SK-N-SH (cell line): ENCODE measurements around the gene CDH16. TPM values are rescaled to one million over a fixed set of nuclear protein-coding genes. Genes with fewer than 3 reads are reported as not detected.

Experiments used
- CTCF ChIA-PET: fragments of 300-600, 350-600 bp; formaldehyde crosslinking; extraction: SDS; loops from one replicate; lab custom pipeline; 2021; lab: Yijun Ruan, JAX
- POLR2A ChIA-PET: fragments of 350-600 bp; sonication (Branson Sonifier 250); formaldehyde crosslinking; extraction: SDS; loops from one replicate; lab custom pipeline; 2020; ENCODE audit warnings: antibody characterized with exemption, inconsistent platforms; lab: Yijun Ruan, JAX
- DNase-seq: peaks from one replicate; pipeline ENCODE4 v3.0.0; 2012
- H2AFZ ChIP-seq: fragments of 200-600 bp; sonication (generic); 2 replicates; pipeline ENCODE4 v1.8.1; 2016; ENCODE audit warnings: antibody characterized with exemption, mild to moderate bottlenecking, low read depth
- H3F3A ChIP-seq: fragments of 200-600 bp; sonication (generic); replicated peaks from 2 replicates; pipeline ENCODE3; 2016; ENCODE audit warnings: antibody characterized with exemption, mild to moderate bottlenecking; ENCODE audit not compliant: insufficient read depth
- H3K27ac ChIP-seq, 2 experiments: fragments of 200-500 bp in 1 of 2; fragments of 200-600 bp in 1 of 2; sonication (Bioruptor generic) in 1 of 2; sonication (generic), shearing (Covaris generic) in 1 of 2; 2 replicates each; pipeline versions ENCODE4 v1.5.1 to v1.6.1; 2014 to 2016; ENCODE audit warnings: low read depth in 2 of 2, inconsistent platforms in 1 of 2, low read length in 1 of 2, mild to moderate bottlenecking in 1 of 2, mixed read lengths in 1 of 2
- H3K27me3 ChIP-seq: fragments of 200-600 bp; sonication (generic), shearing (Covaris generic); 2 replicates; pipeline ENCODE4 v1.6.1; 2016; ENCODE audit warnings: mixed run types; ENCODE audit not compliant: insufficient read depth
- H3K36me3 ChIP-seq, 2 experiments: fragments of 200-500 bp in 1 of 2; fragments of 200-600 bp in 1 of 2; sonication (Bioruptor generic) in 1 of 2; sonication (generic) in 1 of 2; replicated peaks in 1 of 2; 2 replicates each; pipeline versions ENCODE3 to v1.5.1; 2014 to 2016; ENCODE audit warnings: low read length in 1 of 2, mild to moderate bottlenecking in 1 of 2; ENCODE audit not compliant: insufficient read depth in 2 of 2, control insufficient read depth in 1 of 2
- H3K4me1 ChIP-seq, 2 experiments: fragments of 200-500 bp in 1 of 2; fragments of 200-600 bp in 1 of 2; sonication (Bioruptor generic) in 1 of 2; sonication (generic), shearing (Covaris generic) in 1 of 2; 2 replicates each; pipeline versions ENCODE4 v1.5.1 to v1.6.1; 2014 to 2016; ENCODE audit warnings: low read depth in 1 of 2, low read length in 1 of 2, mixed run types in 1 of 2; ENCODE audit not compliant: insufficient read depth in 2 of 2, control insufficient read depth in 1 of 2
- H3K4me2 ChIP-seq: fragments of 200-600 bp; sonication (generic), shearing (Covaris generic); 2 replicates; pipeline ENCODE4 v1.6.1; 2017; ENCODE audit warnings: mixed run types
- H3K4me3 ChIP-seq, 2 experiments: fragments of 200-500 bp in 1 of 2; fragments of 200-600 bp in 1 of 2; sonication (Bioruptor generic) in 1 of 2; sonication (generic), shearing (Covaris generic) in 1 of 2; 2 replicates each; pipeline versions ENCODE4 v1.5.1 to v1.8.1; 2014 to 2016; ENCODE audit warnings: low read depth in 2 of 2, inconsistent platforms in 1 of 2, low read length in 1 of 2, mild to moderate bottlenecking in 1 of 2, mixed read lengths in 1 of 2, moderate library complexity in 1 of 2
- H3K79me2 ChIP-seq: fragments of 200-600 bp; sonication (generic); 2 replicates; pipeline ENCODE4 v1.8.1; 2017; ENCODE audit warnings: mild to moderate bottlenecking; ENCODE audit not compliant: insufficient read depth
- H3K9ac ChIP-seq: fragments of 200-600 bp; sonication (generic); 2 replicates; pipeline ENCODE4 v1.6.1; 2017; ENCODE audit warnings: mixed run types
- H3K9me2 ChIP-seq: fragments of 200-600 bp; sonication (generic); 2 replicates; pipeline ENCODE4 v1.6.1; 2017; ENCODE audit warnings: mixed run types
- H3K9me3 ChIP-seq: fragments of 200-600 bp; sonication (generic); 2 replicates; pipeline ENCODE4 v1.6.1; 2017; ENCODE audit warnings: mixed run types, mild to moderate bottlenecking, moderate library complexity
- H4K20me1 ChIP-seq: fragments of 200-600 bp; sonication (generic); 2 replicates; pipeline ENCODE4 v1.6.1; 2017; ENCODE audit warnings: mild to moderate bottlenecking, mixed run types; ENCODE audit not compliant: insufficient read depth
- CTCF ChIP-seq: fragments of 200-600 bp; sonication (generic); IDR thresholded peaks from 2 replicates; pipeline ENCODE4 v1.6.1; 2017; ENCODE audit warnings: antibody characterized with exemption, mild to moderate bottlenecking, moderate library complexity
- EP300 ChIP-seq, 2 experiments: IDR thresholded peaks; 2 replicates each; pipeline versions ENCODE4 v1.4.0 to v1.6.1; 2012; ENCODE audit warnings: borderline replicate concordance in 1 of 2, low read depth in 1 of 2, low read length in 1 of 2
- FOSL2 ChIP-seq: IDR thresholded peaks from 2 replicates; pipeline ENCODE4 v1.4.0; 2012; ENCODE audit warnings: low read depth, mild to moderate bottlenecking, moderate library complexity, borderline replicate concordance
- GATA2 ChIP-seq: sonication (generic); formaldehyde crosslinking; IDR thresholded peaks from 2 replicates; pipeline ENCODE4 v1.5.0; 2020; ENCODE audit warnings: mild to moderate bottlenecking, missing genetic modification reagents
- IRF3 ChIP-seq: fragments of 150-350 bp; IDR thresholded peaks from 2 replicates; pipeline ENCODE4 v1.6.1; 2016; ENCODE audit warnings: mild to moderate bottlenecking, low read depth, low read length
- JUND ChIP-seq: IDR thresholded peaks from 2 replicates; pipeline ENCODE4 v1.4.0; 2012
- MAX ChIP-seq: IDR thresholded peaks from 2 replicates; pipeline ENCODE4 v1.4.0; 2012; ENCODE audit warnings: low read depth
- MEF2A ChIP-seq: IDR thresholded peaks from 2 replicates; pipeline ENCODE4 v1.4.0; 2012; ENCODE audit warnings: low read depth, borderline replicate concordance
- MXI1 ChIP-seq: IDR thresholded peaks from 2 replicates; pipeline ENCODE4 v1.6.1; 2012; ENCODE audit warnings: mild to moderate bottlenecking, low read depth, low read length, improper control_type of control experiment
- NRF1 ChIP-seq: IDR thresholded peaks from 2 replicates; pipeline ENCODE4 v1.6.1; 2012; ENCODE audit warnings: low read depth, mild to moderate bottlenecking, low read length
- PBX3 ChIP-seq: IDR thresholded peaks from 2 replicates; pipeline ENCODE4; 2012
- POLR2AphosphoS5 ChIP-seq: IDR thresholded peaks from 2 replicates; pipeline ENCODE4 v1.6.1; 2012; ENCODE audit warnings: low read depth, low read length
- RAD21 ChIP-seq: IDR thresholded peaks from 2 replicates; pipeline ENCODE4 v1.6.1; 2012; ENCODE audit warnings: mild to moderate bottlenecking, low read length
- RCOR1 ChIP-seq: fragments of 150-350 bp; IDR thresholded peaks from 2 replicates; pipeline ENCODE4 v1.6.1; 2017; ENCODE audit warnings: antibody characterized with exemption, low read length
- RFX5 ChIP-seq: IDR thresholded peaks from 2 replicates; pipeline ENCODE4 v1.6.1; 2012; ENCODE audit warnings: mild to moderate bottlenecking, improper control_type of control experiment, low read length
- TEAD4 ChIP-seq: IDR thresholded peaks from 2 replicates; pipeline ENCODE4 v1.4.0; 2012; ENCODE audit warnings: mild to moderate bottlenecking, borderline replicate concordance; ENCODE audit not compliant: insufficient read depth
- YY1 ChIP-seq: IDR thresholded peaks from 2 replicates; pipeline ENCODE4 v1.4.0; 2012; ENCODE audit warnings: low read depth, mild to moderate bottlenecking
- WGBS: methylation state at CpG from one replicate; pipeline ENCODE4 v1.1.6; 2017; ENCODE audit warnings: low lambda C conversion rate; 5-methylcytosine and 5-hydroxymethylcytosine counted together
- polyA plus RNA-seq, 3 experiments: library from polyadenylated mRNA; depleted of rRNA; stranded (reverse); fragments of >200 nt; gene quantifications; 2 replicates each; pipeline ENCODE4 v1.2.3, GENCODE V29; 2012

CDH16 gene
- polyA plus RNA-seq, 1 of the 3 experiments (the other 2 are of a cell fraction), result not detected

- POLR2A ChIA-PET, result no interaction called here
- CTCF ChIA-PET, result interaction anchor here (1.5 to 13.6 kb wide), 3 partner anchors 20 to 33 kb away, joined by 5 to 174 read pairs (median 5); no protein-coding TSS in a partner anchor
- H2AFZ ChIP-seq, result no peak overlapping the region
- H3K9me3 ChIP-seq, result no peaks in the 10 kb centered on the region
- H3K4me2 ChIP-seq, result no peak overlapping the region
- H3K4me3 ChIP-seq, result no peak overlapping the region
- TF ChIP-seq JUND (no peak), FOSL2 (no peak), YY1 (no peak), RAD21 (no peak), RFX5 (no peak), POLR2AphosphoS5 (no peak), MXI1 (no peak), IRF3 (no peak), GATA2 (no peak), NRF1 (no peak), RCOR1 (no peak), MAX (no peak), CTCF (no peak), TEAD4 (no peak), EP300 (IDR thresholded peaks at IDR 0.05; ENCODE audit: borderline replicate concordance in 1 of 2, low read depth in 1 of 2, low read length in 1 of 2) (no peak), PBX3 (no peak), MEF2A (no peak)
- H3K36me3 ChIP-seq, result no peaks in the 10 kb centered on the region
- H3K9me2 ChIP-seq, result no peaks in the 10 kb centered on the region
- H3K9ac ChIP-seq, result no peak overlapping the region
- no peaks in the 10 kb centered on the region for H3F3A ChIP-seq
- H3K27me3 ChIP-seq, result no peaks in the 10 kb centered on the region
- DNase-seq, result no peak
- H4K20me1 ChIP-seq, result no peaks in the 10 kb centered on the region
- WGBS, result 73% methylated on average over 7 of the region's 9 CpGs
- H3K79me2 ChIP-seq, result no peaks in the 10 kb centered on the region
- H3K4me1 ChIP-seq, result no peaks in the 10 kb centered on the region; a peak in 1 of 4 replicates
- no peak overlapping the region for H3K27ac ChIP-seq
Observed at GRCh38 chr16:66920924-66921680, 2.4 kb upstream of the CDH16 start.
